Fibroblast of lung (primary cell): Measurements from ENCODE around the gene STARD3NL. TPM values are rescaled to one million over a fixed set of nuclear protein-coding genes. Genes with fewer than 3 reads are reported as not detected.
"Not testable (repeated sequence)": the region's sequence is repeated elsewhere in the genome, so short reads cannot be mapped to it uniquely, and the experiment has no call there.

ENCODE experiments used
- DNase-seq, 2 donors: peaks; one replicate each; pipeline versions ENCODE4 v3.0.0 to v3.0.0-alpha.2; 2010; ENCODE audit warnings: low read depth in 2 of 2
- H2AFZ ChIP-seq: 2 replicates; pipeline ENCODE4 v1.5.1; 2012; ENCODE audit warnings: low read length, control low read depth, inconsistent platforms
- H3K27ac ChIP-seq: 2 replicates; pipeline ENCODE4 v1.5.1; 2011; ENCODE audit warnings: low read length, control low read depth; ENCODE audit not compliant: insufficient read depth
- H3K27me3 ChIP-seq: 2 replicates; pipeline ENCODE4 v1.5.1; 2011; ENCODE audit warnings: mild to moderate bottlenecking, low read length; ENCODE audit not compliant: control insufficient read depth, insufficient read depth
- H3K36me3 ChIP-seq: 2 replicates; pipeline ENCODE4 v1.5.1; 2011; ENCODE audit warnings: low read length; ENCODE audit not compliant: control insufficient read depth, insufficient read depth
- H3K4me1 ChIP-seq: 2 replicates; pipeline ENCODE4 v1.5.1; 2011; ENCODE audit warnings: low read length; ENCODE audit not compliant: control insufficient read depth, insufficient read depth; ENCODE audit errors: extremely low read depth
- H3K4me2 ChIP-seq: 2 replicates; pipeline ENCODE4 v1.5.1; 2011; ENCODE audit warnings: low read length, control low read depth; ENCODE audit not compliant: insufficient read depth; ENCODE audit errors: extremely low read depth
- H3K4me3 ChIP-seq, 4 experiments: fragments of 200-600 bp in 1 of 4; sonication (generic) in 1 of 4; replicated peaks in 1 of 4; 2 replicates each; pipeline ENCODE4 v1.5.1; 2011 to 2016; ENCODE audit warnings: low read length in 4 of 4, low read depth in 3 of 4, mild to moderate bottlenecking in 3 of 4, control low read depth in 2 of 4, inconsistent platforms in 1 of 4, mixed read lengths in 1 of 4; ENCODE audit not compliant: insufficient read depth in 1 of 4; ENCODE audit errors: control extremely low read depth in 1 of 4
- H3K79me2 ChIP-seq: 2 replicates; pipeline ENCODE4 v1.5.1; 2012; ENCODE audit warnings: mild to moderate bottlenecking, low read length, inconsistent platforms; ENCODE audit not compliant: control insufficient read depth, insufficient read depth
- H3K9ac ChIP-seq: 2 replicates; pipeline ENCODE4 v1.5.1; 2011; ENCODE audit warnings: mild to moderate bottlenecking, low read length, control low read depth; ENCODE audit not compliant: insufficient read depth
- H3K9me3 ChIP-seq: 2 replicates; pipeline ENCODE4 v1.5.1; 2012; ENCODE audit warnings: low read depth, low read length; ENCODE audit not compliant: control insufficient read depth, insufficient read depth
- H4K20me1 ChIP-seq: 2 replicates; pipeline ENCODE4 v1.5.1; 2011; ENCODE audit warnings: low read length; ENCODE audit not compliant: control insufficient read depth, insufficient read depth; ENCODE audit errors: extremely low read depth
- CTCF ChIP-seq, 2 donors: IDR thresholded peaks in 1 of 2; conservative IDR thresholded peaks in 1 of 2; 1 replicate in 1 of 2; 2 replicates in 1 of 2; pipeline ENCODE4 v1.5.1; 2011 to 2012; ENCODE audit warnings: low read length in 2 of 2, control low read depth in 1 of 2, inconsistent platforms in 1 of 2, low read depth in 1 of 2, mild to moderate bottlenecking in 1 of 2
- EZH2 ChIP-seq: IDR thresholded peaks from 2 replicates; pipeline ENCODE4 v1.5.1; 2012; ENCODE audit warnings: low read length, control low read depth, mild to moderate bottlenecking; ENCODE audit errors: missing control alignments
- polyA plus RNA-seq, 2 donors: library from polyadenylated mRNA; depleted of rRNA in 1 of 2; stranded (reverse) in 1 of 2; unstranded in 1 of 2; fragments of >200 nt; gene quantifications; 2 replicates each; pipeline ENCODE4 v1.2.1, GENCODE V29; 2011 to 2012; ENCODE audit warnings: missing spikeins in 1 of 2
- total RNA-seq: library from RNA; depleted of rRNA; stranded (reverse); fragments of >200 nt; gene quantifications from 2 replicates; pipeline ENCODE4 v1.2.1, GENCODE V29; 2014

STARD3NL gene
- total and polyA plus RNA-seq, 2 donors (not counting 1 experiment from before 2014, with no cell fraction given), result 71.9 to 105 TPM

- no peaks in the 10 kb centered on the region for H3K36me3 ChIP-seq
- TF ChIP-seq EZH2 (no peak), CTCF (conservative IDR thresholded peaks at IDR 0.05 in 1 of 2, IDR thresholded peaks at IDR 0.05 in 1 of 2; ENCODE audit: low read depth in 1 of 2, low read length in 2 of 2) (no peak)
- H3K4me1 ChIP-seq, result no peaks in the 10 kb centered on the region
- no peak overlapping the region for H3K4me2 ChIP-seq
- no peak overlapping the region for H2AFZ ChIP-seq
- H4K20me1 ChIP-seq, result no peaks in the 10 kb centered on the region
- H3K9me3 ChIP-seq, result no peaks in the 10 kb centered on the region
- no peak overlapping the region for H3K4me3 ChIP-seq
- no peak for DNase-seq
- no peaks in the 10 kb centered on the region for H3K27me3 ChIP-seq
- no peak overlapping the region for H3K27ac ChIP-seq
- H3K9ac ChIP-seq, result no peak overlapping the region
- H3K79me2 ChIP-seq, result no peaks in the 10 kb centered on the region
These were observed 57.6 kb downstream of the STARD3NL start for GRCh38 chr7:38235606-38236005.

GRCh38 chr7:38239129-38239528 is 61.1 kb downstream of the STARD3NL start:
- H3K9ac ChIP-seq, DNase-seq, H3K9me3 ChIP-seq, H3K4me2 ChIP-seq, H4K20me1 ChIP-seq, H2AFZ ChIP-seq, H3K4me1 ChIP-seq, H3K4me3 ChIP-seq, H3K27me3 ChIP-seq, H3K79me2 ChIP-seq, H3K27ac ChIP-seq, H3K36me3 ChIP-seq: not testable (repeated sequence)

- TF ChIP-seq CTCF (conservative IDR thresholded peaks at IDR 0.05 in 1 of 2, IDR thresholded peaks at IDR 0.05 in 1 of 2; ENCODE audit: low read depth in 1 of 2, low read length in 2 of 2) (no peak), EZH2 (no peak)
- DNase-seq, result no peak
- Histone ChIP-seq H3K27me3 (no peaks in the 10 kb centered on the region), H3K9me3 (no peaks in the 10 kb centered on the region), H3K9ac (no peak overlapping the region), H3K36me3 (no peaks in the 10 kb centered on the region), H3K4me1 (no peaks in the 10 kb centered on the region), H3K4me3 (no peak overlapping the region), H3K27ac (no peak overlapping the region), H2AFZ (no peak overlapping the region), H3K79me2 (no peaks in the 10 kb centered on the region), H3K4me2 (no peak overlapping the region), H4K20me1 (no peaks in the 10 kb centered on the region)
These were observed 63.0 kb downstream of the STARD3NL start for GRCh38 chr7:38241071-38241470.
